Karpas-422 (cell line): Measurements from ENCODE around the gene OR2A2. TPM values are rescaled to one million over a fixed set of nuclear protein-coding genes. Genes with fewer than 3 reads are reported as not detected.
"Not testable (repeated sequence)": the region's sequence is repeated elsewhere in the genome, so short reads cannot be mapped to it uniquely, and the experiment has no call there.

Experiments used
- DNase-seq: peaks from one replicate; pipeline ENCODE4 v3.0.0-alpha.2; 2015
- H2AFZ ChIP-seq: fragments of 200-600 bp; sonication (generic); 2 replicates; pipeline ENCODE4 v1.6.1; 2014; ENCODE audit warnings: antibody characterized with exemption, low read length, mixed read lengths
- H3K27ac ChIP-seq: fragments of 200-600 bp; sonication (generic); 2 replicates; pipeline ENCODE4 v1.5.1; 2014; ENCODE audit warnings: mild to moderate bottlenecking, low read length, moderate library complexity
- H3K27me3 ChIP-seq: fragments of 200-600 bp; sonication (generic); 2 replicates; pipeline ENCODE4 v1.6.1; 2014; ENCODE audit warnings: low read length, mixed read lengths
- H3K36me3 ChIP-seq: fragments of 200-600 bp; sonication (generic); 2 replicates; pipeline ENCODE4 v1.6.1; 2014; ENCODE audit warnings: low read length, mixed read lengths; ENCODE audit not compliant: insufficient read depth
- H3K4me1 ChIP-seq: fragments of 200-600 bp; sonication (generic); 2 replicates; pipeline ENCODE4 v1.6.1; 2014; ENCODE audit warnings: mild to moderate bottlenecking, low read length, mixed read lengths
- H3K4me2 ChIP-seq: fragments of 200-600 bp; sonication (generic); 2 replicates; pipeline ENCODE4 v1.6.1; 2014; ENCODE audit warnings: low read length, low read depth, mild to moderate bottlenecking; ENCODE audit not compliant: poor library complexity, severe bottlenecking
- H3K4me3 ChIP-seq: fragments of 200-600 bp; sonication (generic); 2 replicates; pipeline ENCODE4 v1.5.1; 2014; ENCODE audit warnings: mild to moderate bottlenecking, antibody characterized with exemption, low read length, mixed read lengths
- H3K79me2 ChIP-seq: fragments of 200-600 bp; sonication (generic); 2 replicates; pipeline ENCODE4 v1.6.1; 2014; ENCODE audit warnings: mild to moderate bottlenecking, low read length, mixed read lengths
- H3K9ac ChIP-seq: fragments of 200-600 bp; sonication (generic); 2 replicates; pipeline ENCODE4 v1.6.0; 2014; ENCODE audit warnings: low read length
- H3K9me2 ChIP-seq: fragments of 200-600 bp; sonication (generic), shearing (Covaris generic); replicated peaks from 2 replicates; pipeline ENCODE4 v1.6.0; 2014; ENCODE audit warnings: mild to moderate bottlenecking, low read length, moderate library complexity; ENCODE audit not compliant: insufficient read depth
- H3K9me3 ChIP-seq: fragments of 300-700, 200-600 bp; sonication (generic); 2 replicates; pipeline ENCODE4 v1.6.1; 2014; ENCODE audit warnings: low read length, mixed read lengths
- H4K20me1 ChIP-seq: fragments of 200-600 bp; sonication (generic); 2 replicates; pipeline ENCODE4 v1.6.1; 2014; ENCODE audit warnings: mild to moderate bottlenecking, antibody characterized with exemption, low read length, low read depth; ENCODE audit not compliant: insufficient read depth
- total RNA-seq: library from RNA; depleted of rRNA; stranded (reverse); fragments of >200 nt; shearing (Covaris generic); gene quantifications from 2 replicates; pipeline ENCODE4 v1.2.3, GENCODE V29; 2014; ENCODE audit warnings: low replicate concordance

The OR2A2 gene
- total RNA-seq, 1 experiment from 2014 or later = not detected

DNA sequence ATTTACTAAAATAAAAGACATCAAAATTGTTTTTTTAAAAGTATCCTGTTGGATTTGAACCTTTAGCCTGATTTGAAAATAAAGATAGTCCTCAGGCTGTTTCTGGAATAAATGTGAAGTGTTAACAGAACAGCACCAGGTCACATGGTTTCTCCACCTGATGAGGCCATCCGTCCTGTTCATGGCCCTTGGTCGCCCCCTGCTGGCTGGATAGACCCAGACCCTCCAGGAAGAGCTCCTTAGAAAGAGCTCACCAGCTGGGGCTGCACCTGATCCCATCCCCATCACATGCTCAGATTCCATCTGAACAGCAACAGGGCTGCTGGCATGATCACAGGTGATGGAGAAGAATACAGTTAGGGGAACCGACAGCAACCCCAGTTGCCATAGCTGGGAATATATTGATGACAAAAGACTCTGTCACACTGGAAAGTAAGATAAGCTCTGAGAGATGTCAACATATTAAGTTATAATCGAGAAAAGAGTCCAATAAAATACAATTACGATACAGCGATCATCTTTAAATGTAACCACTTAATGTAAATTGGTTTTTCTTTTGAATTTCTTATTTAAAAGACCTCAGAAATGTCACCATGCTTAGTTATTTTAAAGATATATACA is 18.4 kb downstream of the OR2A2 start:
- no peaks in the 10 kb centered on the region for H3K4me1 ChIP-seq
- H2AFZ ChIP-seq = no peak overlapping the region
- H3K9ac ChIP-seq = no peak overlapping the region

DNA sequence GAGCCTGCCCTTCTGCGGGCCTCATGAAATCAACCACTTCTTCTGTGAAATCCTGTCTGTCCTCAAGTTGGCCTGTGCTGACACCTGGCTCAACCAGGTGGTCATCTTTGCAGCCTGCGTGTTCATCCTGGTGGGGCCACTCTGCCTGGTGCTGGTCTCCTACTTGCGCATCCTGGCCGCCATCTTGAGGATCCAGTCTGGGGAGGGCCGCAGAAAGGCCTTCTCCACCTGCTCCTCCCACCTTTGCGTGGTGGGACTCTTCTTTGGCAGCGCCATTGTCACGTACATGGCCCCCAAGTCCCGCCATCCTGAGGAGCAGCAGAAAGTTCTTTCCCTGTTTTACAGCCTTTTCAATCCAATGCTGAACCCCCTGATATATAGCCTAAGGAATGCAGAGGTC is 20.2 kb downstream of the OR2A2 start:
- H3K4me1 ChIP-seq, H2AFZ ChIP-seq, H3K27me3 ChIP-seq, H3K27ac ChIP-seq, H4K20me1 ChIP-seq, H3K79me2 ChIP-seq, H3K9me2 ChIP-seq, H3K36me3 ChIP-seq, H3K9ac ChIP-seq, H3K9me3 ChIP-seq, DNase-seq, H3K4me3 ChIP-seq, H3K4me2 ChIP-seq: not testable (repeated sequence)

More for the DNA sequence above, 18.4 kb downstream of the OR2A2 start:
- 0 out of 2 replicates have a peak, but pooled peaks cover 3% of the 10 kb centered on the region for H3K27me3 ChIP-seq
- H3K9me3 ChIP-seq = no peaks in the 10 kb centered on the region
- H4K20me1 ChIP-seq = no peaks in the 10 kb centered on the region
- H3K27ac ChIP-seq = no peak overlapping the region
- H3K4me2 ChIP-seq = no peak overlapping the region
- no peak overlapping the region for H3K4me3 ChIP-seq
- no peaks in the 10 kb centered on the region for H3K36me3 ChIP-seq
- H3K9me2 ChIP-seq = no peaks in the 10 kb centered on the region
- no peaks in the 10 kb centered on the region for H3K79me2 ChIP-seq
- peak; percentile 93 for DNase-seq

DNA sequence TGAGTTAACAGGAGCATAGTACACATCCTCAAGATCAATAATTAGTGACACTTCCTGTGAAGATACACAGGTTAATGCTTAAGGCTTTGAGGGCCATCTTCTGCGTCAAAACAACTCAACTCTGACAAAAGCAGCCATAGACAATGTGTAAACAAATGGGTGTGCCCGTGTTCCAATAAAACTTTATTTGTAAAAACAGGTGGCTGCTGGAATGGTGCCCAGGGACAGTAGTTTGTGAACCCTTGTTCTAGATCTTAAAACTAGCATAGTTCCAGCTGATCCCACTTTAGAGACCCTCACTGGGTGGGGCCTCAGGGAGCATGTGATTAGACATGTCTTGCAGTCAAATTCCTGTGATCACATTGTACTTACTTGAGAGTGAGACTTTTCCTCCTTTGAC is 21.3 kb downstream of the OR2A2 start:
- H4K20me1 ChIP-seq = no peaks in the 10 kb centered on the region
- H3K27ac ChIP-seq = no peak overlapping the region
- no peak for DNase-seq
- H3K9ac ChIP-seq = no peak overlapping the region
- 0 out of 2 replicates have a peak, but pooled peaks cover 3% of the 10 kb centered on the region for H3K27me3 ChIP-seq
- H3K4me1 ChIP-seq = no peaks in the 10 kb centered on the region
- no peaks in the 10 kb centered on the region for H3K36me3 ChIP-seq
- no peak overlapping the region for H3K4me2 ChIP-seq
- H3K4me3 ChIP-seq = no peak overlapping the region
- no peaks in the 10 kb centered on the region for H3K9me3 ChIP-seq
- no peaks in the 10 kb centered on the region for H3K9me2 ChIP-seq
- H2AFZ ChIP-seq = no peak overlapping the region
- no peaks in the 10 kb centered on the region for H3K79me2 ChIP-seq

DNA sequence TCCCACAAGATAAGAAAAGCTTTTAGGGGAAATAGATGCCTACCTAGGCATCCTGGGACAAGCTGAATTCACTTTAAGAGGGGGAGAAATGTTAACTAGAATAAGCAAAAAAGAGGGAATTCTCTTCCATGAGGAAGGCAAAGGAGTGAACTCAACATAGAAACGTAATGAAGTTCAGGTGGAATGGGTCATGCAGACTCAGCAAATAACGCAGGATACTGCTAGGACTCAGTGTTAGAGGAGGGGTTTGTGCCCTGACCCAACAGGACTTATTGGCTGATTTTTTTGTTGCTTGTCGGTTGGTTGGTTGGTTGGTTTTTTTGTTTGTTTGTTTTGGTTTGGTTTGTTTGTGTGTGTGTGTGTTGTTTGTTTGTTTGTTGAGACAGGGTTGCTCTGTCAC is 22.9 kb downstream of the OR2A2 start:
- Histone ChIP-seq H3K4me1 (no peaks in the 10 kb centered on the region), H3K4me2 (no peak overlapping the region), H3K79me2 (no peaks in the 10 kb centered on the region), H3K9me3 (no peaks in the 10 kb centered on the region), H2AFZ (no peak overlapping the region), H3K9me2 (no peaks in the 10 kb centered on the region), H3K4me3 (no peak overlapping the region), H4K20me1 (no peaks in the 10 kb centered on the region), H3K27me3 (0 out of 2 replicates have a peak, but pooled peaks cover 3% of the 10 kb centered on the region), H3K36me3 (no peaks in the 10 kb centered on the region), H3K27ac (no peak overlapping the region), H3K9ac (no peak overlapping the region)
- DNase-seq = no peak

DNA sequence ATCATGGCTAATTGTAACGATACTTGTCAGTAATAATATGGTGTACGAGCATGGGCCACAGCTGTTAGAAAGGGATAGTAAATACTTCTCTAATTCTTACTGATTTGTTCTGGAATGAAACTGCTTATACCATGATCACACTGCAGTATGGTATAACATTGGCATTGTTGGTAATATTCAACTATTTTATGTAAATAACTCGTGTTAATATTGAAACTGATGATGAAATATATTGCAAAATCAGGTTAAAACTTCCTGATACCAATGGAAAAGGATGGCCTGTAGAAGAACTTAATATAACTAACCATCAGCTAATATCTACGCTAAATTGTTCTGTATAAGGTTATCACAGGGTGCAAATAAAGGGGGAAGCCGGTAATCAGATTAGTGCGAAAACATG is 23.9 kb downstream of the OR2A2 start:
- Histone ChIP-seq H3K27me3 (0 out of 2 replicates have a peak, but pooled peaks cover 3% of the 10 kb centered on the region), H3K4me3 (no peak overlapping the region), H3K4me1 (no peaks in the 10 kb centered on the region), H3K9me3 (no peaks in the 10 kb centered on the region), H3K36me3 (no peaks in the 10 kb centered on the region), H3K4me2 (no peak overlapping the region), H3K9me2 (no peaks in the 10 kb centered on the region), H3K79me2 (no peaks in the 10 kb centered on the region), H3K9ac (no peak overlapping the region), H4K20me1 (no peaks in the 10 kb centered on the region), H3K27ac (no peak overlapping the region), H2AFZ (no peak overlapping the region)
- no peak for DNase-seq

DNA sequence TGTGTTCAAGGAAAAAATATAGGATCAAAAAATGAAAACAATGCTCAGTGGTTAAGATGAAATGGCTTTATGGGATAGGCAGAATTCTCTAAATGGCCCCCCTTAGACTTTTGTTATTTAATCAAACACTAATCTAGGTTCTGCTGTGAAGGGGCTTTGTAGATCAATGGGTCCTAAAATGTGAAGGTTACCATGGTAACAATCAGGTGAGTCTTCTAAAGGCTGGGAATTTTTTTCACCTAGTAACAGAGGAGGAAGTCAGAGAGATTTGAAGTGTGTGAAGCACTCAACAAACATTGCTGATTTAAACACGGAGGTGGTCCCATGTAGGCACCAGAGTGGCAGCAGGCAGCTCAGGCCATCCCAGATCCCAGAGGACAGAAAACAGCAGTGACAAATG is 24.7 kb downstream of the OR2A2 start:
- Histone ChIP-seq H3K4me2 (no peak overlapping the region), H3K4me1 (no peaks in the 10 kb centered on the region), H3K4me3 (no peak overlapping the region), H3K9me3 (no peaks in the 10 kb centered on the region), H3K36me3 (no peaks in the 10 kb centered on the region), H2AFZ (no peak overlapping the region), H3K27ac (no peak overlapping the region), H3K9ac (no peak overlapping the region), H4K20me1 (no peaks in the 10 kb centered on the region), H3K9me2 (no peaks in the 10 kb centered on the region), H3K27me3 (0 out of 2 replicates have a peak, but pooled peaks cover 3% of the 10 kb centered on the region), H3K79me2 (no peaks in the 10 kb centered on the region)
- no peak for DNase-seq

DNA sequence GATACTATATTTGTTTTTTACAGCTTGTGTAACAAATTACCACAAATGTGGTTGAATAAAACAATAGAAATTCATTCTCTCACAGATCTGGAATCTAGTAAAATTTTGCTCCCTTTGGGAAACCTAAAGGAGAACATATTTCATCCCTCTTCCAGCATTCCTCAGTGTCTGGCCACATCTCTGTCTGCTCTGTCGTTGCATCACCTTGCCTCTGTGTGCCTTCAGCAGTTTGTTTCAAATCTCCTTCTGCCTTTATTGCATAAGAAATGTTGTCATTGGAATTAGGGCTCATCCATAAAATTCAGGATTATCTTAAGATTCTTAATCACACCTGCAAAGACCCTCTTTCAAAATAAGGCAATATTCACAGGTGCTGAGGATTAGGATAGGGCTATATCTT is 28.1 kb downstream of the OR2A2 start:
- Histone ChIP-seq H3K36me3 (no peaks in the 10 kb centered on the region), H3K27ac (no peak overlapping the region), H3K27me3 (no peaks in the 10 kb centered on the region), H3K79me2 (no peaks in the 10 kb centered on the region), H3K4me1 (no peaks in the 10 kb centered on the region), H4K20me1 (no peaks in the 10 kb centered on the region), H3K4me3 (no peak overlapping the region), H3K9me3 (no peaks in the 10 kb centered on the region), H2AFZ (no peak overlapping the region), H3K4me2 (no peak overlapping the region), H3K9ac (no peak overlapping the region), H3K9me2 (no peaks in the 10 kb centered on the region)
- no peak for DNase-seq

DNA sequence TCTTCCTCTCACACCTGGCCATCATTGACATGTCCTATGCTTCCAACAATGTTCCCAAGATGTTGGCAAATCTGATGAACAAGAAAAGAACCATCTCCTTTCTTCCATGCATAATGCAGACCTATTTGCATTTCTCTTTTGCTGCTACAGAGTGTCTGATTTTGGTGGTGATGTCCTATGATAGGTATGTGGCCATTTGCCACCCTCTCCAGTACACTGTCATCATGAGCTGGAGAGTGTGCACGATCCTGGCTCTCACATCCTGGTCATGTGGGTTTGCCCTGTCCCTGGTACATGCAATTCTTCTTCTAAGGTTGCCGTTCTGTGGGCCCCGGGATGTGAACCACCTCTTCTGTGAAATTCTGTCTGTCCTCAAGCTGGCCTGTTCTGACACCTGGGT is 32.8 kb downstream of the OR2A2 start:
- no peaks in the 10 kb centered on the region for H3K4me1 ChIP-seq
- H4K20me1 ChIP-seq = no peaks in the 10 kb centered on the region
- H3K9me3 ChIP-seq = no peaks in the 10 kb centered on the region; the same call in 1 of the 2 replicates
- H2AFZ ChIP-seq = no peak overlapping the region
- H3K27ac ChIP-seq = no peak overlapping the region
- H3K4me3 ChIP-seq = no peak overlapping the region
- H3K36me3 ChIP-seq = no peaks in the 10 kb centered on the region
- no peaks in the 10 kb centered on the region for H3K79me2 ChIP-seq
- no peaks in the 10 kb centered on the region for H3K27me3 ChIP-seq
- no peak overlapping the region for H3K4me2 ChIP-seq
- DNase-seq = no peak
- H3K9me2 ChIP-seq = no peaks in the 10 kb centered on the region
- no peak overlapping the region for H3K9ac ChIP-seq
